Adrenal gland (tissue), 12 donors: ENCODE measurements around the gene HS2ST1. TPM values are rescaled to one million over a fixed set of nuclear protein-coding genes. Genes with fewer than 3 reads are reported as not detected.

ENCODE experiments used
- DNase-seq, 7 donors: peaks; one replicate each; pipeline ENCODE4 v3.0.0-alpha.2; 2019 to 2020
- H3K27ac ChIP-seq, 5 donors: fragments of 200-600 bp; sonication (generic) in 4 of 5; 1 replicate in 3 of 5; 2 replicates in 2 of 5; pipeline versions ENCODE4 v1.5.1 to v1.8.0; 2016 to 2020; ENCODE audit warnings: mild to moderate bottlenecking in 1 of 5
- H3K27me3 ChIP-seq: fragments of 200-600 bp; 2 replicates; pipeline ENCODE4 v1.8.0; 2021
- H3K36me3 ChIP-seq, 2 donors: fragments of 200-600 bp; replicated peaks in 1 of 2; 1 replicate in 1 of 2; 2 replicates in 1 of 2; pipeline versions ENCODE4 v1.5.1 to v1.8.0; 2018 to 2022
- H3K4me1 ChIP-seq, 2 donors: fragments of 200-600 bp; replicated peaks in 1 of 2; 1 replicate in 1 of 2; 2 replicates in 1 of 2; pipeline versions ENCODE4 v1.5.1 to v1.8.0; 2018 to 2021
- H3K4me3 ChIP-seq, 4 donors: fragments of 200-600 bp; sonication (generic) in 3 of 4; one replicate each; pipeline ENCODE4 v1.5.1; 2016 to 2018
- H3K9me3 ChIP-seq, 3 donors: fragments of 200-600 bp; sonication (generic) in 1 of 3; replicated peaks in 1 of 3; 1 replicate in 2 of 3; 2 replicates in 1 of 3; pipeline versions ENCODE4 v1.5.1 to v1.8.0; 2016 to 2021
- POLR2A ChIP-seq, 2 donors: fragments of 450-650 bp; IDR thresholded peaks; one replicate each; pipeline ENCODE4 v1.6.1; 2017; ENCODE audit warnings: antibody characterized with exemption in 2 of 2, mild to moderate bottlenecking in 2 of 2, moderate library complexity in 1 of 2
- WGBS, 4 donors: extraction: QIAGEN DNeasy Blood & Tissue Kit in 2 of 4; methylation state at CpG; one replicate each; pipeline versions ENCODE4 v1.1.5 to v1.1.7; 2013 to 2017; 5-methylcytosine and 5-hydroxymethylcytosine counted together
- intact Hi-C, 2 donors: fragments of 100-400 bp; cut with DNase I; formaldehyde crosslinking; loops; one replicate each; pipeline versions ENCODE4 v1.14.1 to v1.15.0; 2022 to 2023
- polyA plus RNA-seq, 3 donors: library from polyadenylated mRNA; stranded (reverse); fragments of 200-250 nt in 2 of 3; fragments of 350-450 nt in 1 of 3; fragmentation: Illumina TruSeq in 1 of 3; extraction: RNeasy Lipid Tissue Mini Kit (QIAGEN cat#74804) in 1 of 3; gene quantifications; one replicate each; pipeline ENCODE4 v1.2.3, GENCODE V29; 2013 to 2014
- total RNA-seq, 9 donors: library from RNA; depleted of rRNA in 4 of 9; stranded (reverse); fragments of >200 nt in 4 of 9; fragments of 120-200 nt in 1 of 9; fragmentation: NEBNext Ultra II Directional in 1 of 9; extraction: Animal tissue kit (Norgen Biotek cat#: 25700) in 1 of 9; gene quantifications; one replicate each; pipeline versions ENCODE4 v1.1.0 to v1.2.4, GENCODE V29; 2013 to 2023
- TF ChIP-seq, protein P1 (sequence below), 6 experiments: fragments of 450-650 bp in 4 of 6; fragments of 200-600 bp in 2 of 6; sonication (generic) in 1 of 6; IDR thresholded peaks; 1 replicate in 5 of 6; 2 replicates in 1 of 6; pipeline versions ENCODE4 v1.5.1 to v1.8.0; 2016 to 2021; ENCODE audit warnings: antibody characterized with exemption in 6 of 6, mild to moderate bottlenecking in 2 of 6, moderate library complexity in 1 of 6
- donor health status: healthy with polysubstance abuse.
- donor health status: Bipolar disorder and iron deficiency.
- donor health status: DM: yes; HTN: yes; CAD: no.
- donor health status: DM: no; HTN: no; CAD: no.
- donor health status: DM: no; HTN: no; CAD: no.
- donor health status: DM: yes; HTN: yes; CAD: no.

HS2ST1 gene
- total and polyA plus RNA-seq, 12 donors, result 11.2 to 131 (median 46.5) TPM

DNA sequence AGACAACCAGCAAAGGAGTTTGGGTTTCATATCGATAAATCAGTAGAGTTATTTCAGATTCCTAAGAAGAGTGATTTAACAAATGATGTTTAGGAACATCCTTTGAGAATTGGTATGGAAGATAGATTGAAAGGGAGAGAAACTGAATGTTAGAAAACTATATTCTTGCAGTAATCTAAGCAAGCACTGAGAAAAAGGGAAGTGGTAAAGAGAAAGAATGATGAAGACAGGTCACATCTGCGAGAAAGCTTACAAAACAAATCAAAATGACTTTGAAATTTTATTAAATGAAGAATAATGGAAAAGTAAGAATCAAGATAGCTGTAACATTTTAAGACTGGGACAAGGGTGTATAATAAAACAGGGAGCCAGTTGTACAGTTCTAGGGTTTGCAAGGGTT, 177.0 kb downstream of the HS2ST1 start:
- intact Hi-C loops, result no loop called here
- TF ChIP-seq, protein P1, sequence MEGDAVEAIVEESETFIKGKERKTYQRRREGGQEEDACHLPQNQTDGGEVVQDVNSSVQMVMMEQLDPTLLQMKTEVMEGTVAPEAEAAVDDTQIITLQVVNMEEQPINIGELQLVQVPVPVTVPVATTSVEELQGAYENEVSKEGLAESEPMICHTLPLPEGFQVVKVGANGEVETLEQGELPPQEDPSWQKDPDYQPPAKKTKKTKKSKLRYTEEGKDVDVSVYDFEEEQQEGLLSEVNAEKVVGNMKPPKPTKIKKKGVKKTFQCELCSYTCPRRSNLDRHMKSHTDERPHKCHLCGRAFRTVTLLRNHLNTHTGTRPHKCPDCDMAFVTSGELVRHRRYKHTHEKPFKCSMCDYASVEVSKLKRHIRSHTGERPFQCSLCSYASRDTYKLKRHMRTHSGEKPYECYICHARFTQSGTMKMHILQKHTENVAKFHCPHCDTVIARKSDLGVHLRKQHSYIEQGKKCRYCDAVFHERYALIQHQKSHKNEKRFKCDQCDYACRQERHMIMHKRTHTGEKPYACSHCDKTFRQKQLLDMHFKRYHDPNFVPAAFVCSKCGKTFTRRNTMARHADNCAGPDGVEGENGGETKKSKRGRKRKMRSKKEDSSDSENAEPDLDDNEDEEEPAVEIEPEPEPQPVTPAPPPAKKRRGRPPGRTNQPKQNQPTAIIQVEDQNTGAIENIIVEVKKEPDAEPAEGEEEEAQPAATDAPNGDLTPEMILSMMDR (IDR thresholded peaks at IDR 0.05), result no peak
- no peak for TF ChIP-seq POLR2A (IDR thresholded peaks at IDR 0.05)
- Histone ChIP-seq H3K27ac (no peak overlapping the region), H3K4me1 (no peaks in the 10 kb centered on the region), H3K36me3 (no peaks in the 10 kb centered on the region), H3K27me3 (no peaks in the 10 kb centered on the region), H3K4me3 (no peak overlapping the region), H3K9me3 (no peaks in the 10 kb centered on the region)
- DNase-seq, result no peak
- 87 to 90% (median 89%) methylated on average over 2 of the region's 2 CpGs for WGBS, 4 donors

DNA sequence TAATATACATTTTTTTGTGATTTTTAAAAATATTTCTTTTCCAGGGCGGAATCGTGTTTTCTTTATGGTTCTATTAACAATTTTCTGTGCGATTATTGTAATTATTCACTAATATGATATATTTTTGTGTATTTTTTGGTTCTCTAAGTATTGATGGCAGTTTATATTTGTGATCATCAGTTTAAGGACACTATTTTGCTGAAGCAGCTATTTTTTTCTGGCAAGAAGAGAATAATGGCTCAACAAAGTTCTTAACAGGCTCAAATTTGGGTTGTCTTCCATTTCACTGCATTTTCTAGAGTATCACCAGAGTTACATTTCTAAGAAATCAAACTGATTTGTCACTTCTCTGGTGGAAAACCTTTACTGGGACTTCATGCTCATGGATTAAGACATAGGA, 178.4 kb downstream of the HS2ST1 start:
- no peak overlapping the region for H3K4me3 ChIP-seq
- DNase-seq, result no peak
- no peaks in the 10 kb centered on the region for H3K4me1 ChIP-seq
- H3K27me3 ChIP-seq, result no peaks in the 10 kb centered on the region
- H3K36me3 ChIP-seq, result no peaks in the 10 kb centered on the region
- WGBS, 4 donors, result 97 to 99% (median 98%) methylated on average over 3 of the region's 3 CpGs
- no peak overlapping the region for H3K27ac ChIP-seq
- intact Hi-C loops, result no loop called here
- TF ChIP-seq, protein P1 (IDR thresholded peaks at IDR 0.05), result no peak
- no peak for TF ChIP-seq POLR2A (IDR thresholded peaks at IDR 0.05)
- no peaks in the 10 kb centered on the region for H3K9me3 ChIP-seq

DNA sequence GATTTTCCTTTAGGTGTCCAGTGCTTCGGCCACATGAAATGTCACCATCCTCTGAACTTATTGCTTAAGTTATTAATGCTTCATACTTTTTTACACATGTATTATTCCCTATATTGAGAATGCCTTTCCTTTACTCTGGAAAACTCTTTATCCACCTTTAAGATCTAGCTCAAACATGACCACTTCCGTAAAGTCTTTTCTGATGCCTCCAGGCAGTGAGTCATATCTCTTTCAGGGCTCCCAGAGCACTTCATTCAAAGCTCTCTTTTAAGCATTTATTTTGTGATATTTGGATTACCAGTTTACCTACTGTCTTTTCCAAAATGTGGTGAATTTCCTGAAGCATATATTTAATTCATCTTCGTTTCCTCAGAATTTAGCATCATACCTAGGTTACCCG, 178.9 kb downstream of the HS2ST1 start:
- H3K27ac ChIP-seq, result no peak overlapping the region
- H3K36me3 ChIP-seq, result no peaks in the 10 kb centered on the region
- DNase-seq, result no peak
- TF ChIP-seq, protein P1 (IDR thresholded peaks at IDR 0.05), result no peak
- TF ChIP-seq POLR2A (IDR thresholded peaks at IDR 0.05), result no peak
- intact Hi-C loops, result no loop called here
- H3K4me3 ChIP-seq, result no peak overlapping the region
- 90 to 93% (median 92%) methylated on average over 4 of the region's 4 CpGs for WGBS, 4 donors
- H3K4me1 ChIP-seq, result no peaks in the 10 kb centered on the region
- H3K27me3 ChIP-seq, result no peaks in the 10 kb centered on the region
- no peaks in the 10 kb centered on the region for H3K9me3 ChIP-seq

DNA sequence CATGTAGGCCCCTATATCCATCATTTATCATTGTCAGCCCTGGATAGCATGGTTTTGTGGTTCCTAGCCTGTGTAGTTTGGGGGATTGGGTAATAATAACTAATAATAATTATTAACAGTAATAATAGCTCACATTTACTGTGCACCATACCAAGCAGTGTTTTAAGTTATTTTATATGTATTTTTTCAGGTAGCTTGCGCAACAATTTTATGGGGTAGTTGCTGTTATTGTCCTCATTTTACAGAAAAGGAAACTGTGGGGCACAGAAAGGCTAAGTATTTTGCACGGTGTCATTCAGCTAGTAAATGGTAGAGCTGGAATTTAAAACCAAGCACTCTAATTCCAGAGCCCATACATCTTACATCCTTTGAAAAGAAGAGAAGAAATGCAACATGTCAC, 179.8 kb downstream of the HS2ST1 start:
- Histone ChIP-seq H3K27me3 (no peaks in the 10 kb centered on the region), H3K36me3 (no peaks in the 10 kb centered on the region), H3K27ac (no peak overlapping the region), H3K9me3 (no peaks in the 10 kb centered on the region), H3K4me3 (no peak overlapping the region), H3K4me1 (no peaks in the 10 kb centered on the region)
- intact Hi-C loops, result no loop called here
- TF ChIP-seq, protein P1 (IDR thresholded peaks at IDR 0.05), result no peak
- DNase-seq, result no peak
- WGBS, 4 donors, result 90 to 100% (median 94%) methylated on average over 2 of the region's 2 CpGs
